MCF 10A (cell line): ENCODE results near the gene CACNA1B. TPM values are rescaled to one million over a fixed set of nuclear protein-coding genes. Genes with fewer than 3 reads are reported as not detected.
"Not testable (repeated sequence)": the region's sequence is repeated elsewhere in the genome, so short reads cannot be mapped to it uniquely, and the experiment has no call there.

ENCODE experiments used
- BruUV-seq: library from RNA; stranded (reverse); fragments of 400-500 nt; replicated peaks from 2 replicates; lab custom pipeline; 2021; lab: Mats Ljungman, UMichigan
- CTCF ChIA-PET: fragments of 300-600 bp; sonication (Branson Sonifier 250); formaldehyde crosslinking; extraction: SDS; loops from one replicate; lab custom pipeline; 2021; ENCODE audit warnings: antibody characterized with exemption, inconsistent platforms; lab: Yijun Ruan, JAX
- POLR2A ChIA-PET: fragments of 300-600, 350-650 bp; sonication (Branson Sonifier 250); formaldehyde crosslinking; extraction: SDS; loops from one replicate; lab custom pipeline; 2020; ENCODE audit warnings: antibody characterized with exemption, inconsistent platforms; lab: Yijun Ruan, JAX
- DNase-seq: peaks from one replicate; pipeline ENCODE4 v3.0.0-alpha.2; 2018; ENCODE audit not compliant: unreplicated experiment
- H3K27ac Mint-ChIP-seq: one replicate; pipeline ENCODE4 v1.8.0; 2022; ENCODE audit warnings: mild to moderate bottlenecking, low read depth, mixed read lengths; ENCODE audit not compliant: unreplicated experiment
- H3K27me3 Mint-ChIP-seq: one replicate; pipeline ENCODE4 v1.8.0; 2022; ENCODE audit warnings: mixed read lengths; ENCODE audit not compliant: insufficient read depth, unreplicated experiment
- H3K36me3 Mint-ChIP-seq: one replicate; pipeline ENCODE4 v1.8.0; 2022; ENCODE audit warnings: mild to moderate bottlenecking, moderate library complexity, mixed read lengths; ENCODE audit not compliant: insufficient read depth, unreplicated experiment
- H3K4me1 Mint-ChIP-seq: one replicate; pipeline ENCODE4 v1.8.0; 2022; ENCODE audit warnings: mixed read lengths; ENCODE audit not compliant: insufficient read depth, unreplicated experiment
- H3K4me3 Mint-ChIP-seq: one replicate; pipeline ENCODE4 v1.8.0; 2022; ENCODE audit warnings: mild to moderate bottlenecking, moderate library complexity, mixed read lengths; ENCODE audit not compliant: unreplicated experiment
- H3K9me3 Mint-ChIP-seq: one replicate; pipeline ENCODE4 v1.8.0; 2022; ENCODE audit warnings: mixed read lengths; ENCODE audit not compliant: unreplicated experiment
- CTCF ChIP-seq: fragments of 200-600 bp; IDR thresholded peaks from one replicate; pipeline ENCODE4 v1.8.0; 2022; ENCODE audit warnings: antibody characterized with exemption, mild to moderate bottlenecking; ENCODE audit not compliant: unreplicated experiment
- intact Hi-C: fragments of 100-400 bp; cut with micrococcal nuclease; formaldehyde crosslinking; loops from 2 replicates; pipeline ENCODE4 v1.14.1; 2022
- total RNA-seq: library from RNA; stranded (reverse); gene quantifications from 2 replicates; pipeline ENCODE4 v1.2.3, GENCODE V29; 2022

Gene CACNA1B
- total RNA-seq, 1 experiment from 2014 or later = not detected

- CTCF ChIA-PET, H3K27ac Mint-ChIP-seq, H3K4me3 Mint-ChIP-seq, BruUV-seq, intact Hi-C loops, H3K9me3 Mint-ChIP-seq, H3K4me1 Mint-ChIP-seq, H3K36me3 Mint-ChIP-seq, DNase-seq, POLR2A ChIA-PET: not testable (repeated sequence)
- H3K27me3 Mint-ChIP-seq = peaks cover 37% of the 10 kb centered on the region
Measured at GRCh38 chr9:137890768-137891587, 13.4 kb downstream of the CACNA1B start.

- H3K27me3 Mint-ChIP-seq = peaks cover 39% of the 10 kb centered on the region
- H3K4me1 Mint-ChIP-seq = no peaks in the 10 kb centered on the region
- CTCF ChIA-PET = no interaction called here
- TF ChIP-seq CTCF = no peak
- H3K36me3 Mint-ChIP-seq = peaks cover 1% of the 10 kb centered on the region
- POLR2A ChIA-PET = no interaction called here
- H3K9me3 Mint-ChIP-seq = no peaks in the 10 kb centered on the region
- DNase-seq = no peak
- intact Hi-C loops = no loop called here
- no peak overlapping the region for H3K27ac Mint-ChIP-seq
- BruUV-seq = no TSS peak
- H3K4me3 Mint-ChIP-seq = no peak overlapping the region
Measured at GRCh38 chr9:137891588-137892423, 14.2 kb downstream of the CACNA1B start.

DNA sequence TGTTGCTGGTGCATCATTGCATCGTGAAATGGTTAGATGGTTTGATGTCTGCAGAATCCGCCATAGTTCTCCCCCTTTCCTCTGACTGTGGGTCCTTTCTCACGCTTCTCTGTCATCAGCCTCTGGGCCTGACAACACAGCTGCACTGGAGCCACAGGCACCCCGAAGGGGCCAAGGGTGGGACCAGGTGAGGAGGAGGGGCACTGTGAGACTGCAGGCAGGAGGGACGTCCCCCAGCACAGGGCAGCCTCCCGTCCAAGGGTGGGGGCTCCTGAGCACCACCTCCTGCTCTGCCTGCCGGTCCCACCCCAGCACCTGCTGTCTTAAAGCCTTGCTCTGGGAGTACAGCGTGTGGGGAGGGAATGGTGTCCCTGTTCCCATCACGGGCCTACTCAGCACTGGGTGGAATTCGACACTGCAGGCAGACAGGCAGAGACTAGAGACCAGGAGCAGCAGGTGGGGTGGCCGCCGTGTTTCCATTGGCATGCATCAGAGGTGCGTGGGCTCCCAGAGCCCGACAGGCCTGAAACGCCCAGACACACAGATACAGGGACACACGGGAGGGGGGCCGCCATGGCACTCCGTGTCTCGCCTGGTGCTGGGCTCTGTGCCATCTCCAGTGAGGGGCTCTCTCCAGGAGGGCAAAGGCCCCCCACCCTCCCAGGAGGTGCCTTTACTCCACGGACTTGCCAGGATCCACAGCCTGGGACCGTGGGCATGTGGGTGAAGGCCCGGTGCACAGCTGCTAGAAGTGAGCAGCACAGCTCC, 15.0 kb downstream of the CACNA1B start:
- no TSS peak for BruUV-seq
- Mint-ChIP-seq H3K9me3 (no peaks in the 10 kb centered on the region), H3K36me3 (no peaks in the 10 kb centered on the region), H3K27ac (no peak overlapping the region), H3K4me1 (no peaks in the 10 kb centered on the region), H3K4me3 (no peak overlapping the region), H3K27me3 (peaks cover 42% of the 10 kb centered on the region)
- intact Hi-C loops = no loop called here
- no peak for DNase-seq
- ChIA-PET CTCF (no interaction called here), POLR2A (no interaction called here)
- no peak for TF ChIP-seq CTCF

DNA sequence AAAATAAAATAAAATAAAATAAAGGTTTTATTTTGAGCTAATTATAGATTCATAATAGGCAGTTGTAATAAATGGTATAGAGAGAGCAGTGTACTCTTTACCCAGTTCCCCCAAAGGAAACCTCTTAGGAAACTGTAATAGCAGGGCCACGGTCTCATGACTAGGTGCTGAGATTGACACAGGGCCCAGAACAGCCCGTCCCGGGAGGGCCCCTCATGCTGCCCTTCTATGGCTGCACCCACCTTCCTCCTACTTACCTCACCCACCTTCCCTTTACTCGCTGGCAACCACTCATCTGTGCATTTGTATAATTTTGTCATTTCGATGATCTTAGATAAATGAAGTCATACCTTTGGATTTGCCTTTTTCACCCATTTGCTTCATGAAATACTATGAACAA, 16.1 kb downstream of the CACNA1B start:
- CTCF ChIA-PET = no interaction called here
- no TSS peak for BruUV-seq
- Mint-ChIP-seq H3K4me3 (no peak overlapping the region), H3K4me1 (no peaks in the 10 kb centered on the region), H3K36me3 (no peaks in the 10 kb centered on the region), H3K9me3 (no peaks in the 10 kb centered on the region), H3K27me3 (peaks cover 42% of the 10 kb centered on the region), H3K27ac (no peak overlapping the region)
- POLR2A ChIA-PET = no interaction called here
- no peak for DNase-seq
- no peak for TF ChIP-seq CTCF
- intact Hi-C loops = no loop called here
